MM.1S (cell line): ENCODE results near the gene GNAL.

Source experiments
- EZH2 ChIP-seq: fragments of 300-600 bp; sonication (generic); optimal IDR thresholded peaks from 2 replicates; pipeline ENCODE3; 2017; ENCODE audit warnings: low read depth, mild to moderate bottlenecking, antibody characterized with exemption, low read length, mixed read lengths
- TF ChIP-seq, protein P1 (sequence below): fragments of 300-600 bp; sonication (generic); IDR thresholded peaks from 2 replicates; pipeline ENCODE4 v1.5.1; 2016; ENCODE audit warnings: antibody characterized with exemption, low read length, mixed read lengths

DNA sequence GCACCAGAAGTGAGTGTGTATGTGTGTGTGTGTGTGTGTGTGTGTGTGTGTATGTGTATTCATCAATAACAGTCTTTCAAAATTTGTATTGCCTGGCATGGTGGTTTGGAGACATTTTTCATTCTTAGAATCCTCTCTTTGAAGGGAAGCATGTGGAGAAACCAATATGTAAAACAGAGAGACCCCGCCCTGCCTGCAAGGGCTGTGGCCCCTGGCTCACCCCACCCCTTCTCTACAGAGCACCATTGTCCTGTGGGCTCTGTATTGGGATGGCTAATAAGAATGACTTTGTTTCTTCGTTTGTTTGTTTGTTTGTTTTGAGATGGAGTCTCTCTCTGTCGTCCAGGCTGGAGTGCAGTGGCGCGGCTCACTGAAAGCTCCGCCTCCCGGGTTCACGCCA, 65.9 kb downstream of the GNAL start:
- TF ChIP-seq, protein P1, sequence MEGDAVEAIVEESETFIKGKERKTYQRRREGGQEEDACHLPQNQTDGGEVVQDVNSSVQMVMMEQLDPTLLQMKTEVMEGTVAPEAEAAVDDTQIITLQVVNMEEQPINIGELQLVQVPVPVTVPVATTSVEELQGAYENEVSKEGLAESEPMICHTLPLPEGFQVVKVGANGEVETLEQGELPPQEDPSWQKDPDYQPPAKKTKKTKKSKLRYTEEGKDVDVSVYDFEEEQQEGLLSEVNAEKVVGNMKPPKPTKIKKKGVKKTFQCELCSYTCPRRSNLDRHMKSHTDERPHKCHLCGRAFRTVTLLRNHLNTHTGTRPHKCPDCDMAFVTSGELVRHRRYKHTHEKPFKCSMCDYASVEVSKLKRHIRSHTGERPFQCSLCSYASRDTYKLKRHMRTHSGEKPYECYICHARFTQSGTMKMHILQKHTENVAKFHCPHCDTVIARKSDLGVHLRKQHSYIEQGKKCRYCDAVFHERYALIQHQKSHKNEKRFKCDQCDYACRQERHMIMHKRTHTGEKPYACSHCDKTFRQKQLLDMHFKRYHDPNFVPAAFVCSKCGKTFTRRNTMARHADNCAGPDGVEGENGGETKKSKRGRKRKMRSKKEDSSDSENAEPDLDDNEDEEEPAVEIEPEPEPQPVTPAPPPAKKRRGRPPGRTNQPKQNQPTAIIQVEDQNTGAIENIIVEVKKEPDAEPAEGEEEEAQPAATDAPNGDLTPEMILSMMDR: no peak
- no peak for TF ChIP-seq EZH2
